IPS-15b (cell line): ENCODE measurements around the gene LRCH2.
A peak's percentile ranks its signal among the peaks of the same experiment; 100 is the strongest.

Experiments
- H3K27me3 ChIP-seq: one replicate; pipeline ENCODE4 v1.6.1; 2013; ENCODE audit warnings: low read length; ENCODE audit not compliant: control insufficient read depth, insufficient read depth
- H3K36me3 ChIP-seq: one replicate; pipeline ENCODE4 v1.6.1; 2013; ENCODE audit warnings: low read length; ENCODE audit not compliant: control insufficient read depth, insufficient read depth
- H3K4me1 ChIP-seq: one replicate; pipeline ENCODE4 v1.6.1; 2013; ENCODE audit warnings: mild to moderate bottlenecking, low read length; ENCODE audit not compliant: control insufficient read depth, insufficient read depth
- H3K4me3 ChIP-seq: one replicate; pipeline ENCODE4 v1.5.1; 2013; ENCODE audit warnings: low read depth, low read length
- H3K9ac ChIP-seq: one replicate; pipeline ENCODE4 v1.6.1; 2013; ENCODE audit warnings: low read depth, mild to moderate bottlenecking, low read length
- H3K9me3 ChIP-seq: one replicate; pipeline ENCODE4 v1.6.1; 2013; ENCODE audit warnings: mild to moderate bottlenecking, low read length; ENCODE audit not compliant: control insufficient read depth, insufficient read depth

Gene LRCH2, protein sequence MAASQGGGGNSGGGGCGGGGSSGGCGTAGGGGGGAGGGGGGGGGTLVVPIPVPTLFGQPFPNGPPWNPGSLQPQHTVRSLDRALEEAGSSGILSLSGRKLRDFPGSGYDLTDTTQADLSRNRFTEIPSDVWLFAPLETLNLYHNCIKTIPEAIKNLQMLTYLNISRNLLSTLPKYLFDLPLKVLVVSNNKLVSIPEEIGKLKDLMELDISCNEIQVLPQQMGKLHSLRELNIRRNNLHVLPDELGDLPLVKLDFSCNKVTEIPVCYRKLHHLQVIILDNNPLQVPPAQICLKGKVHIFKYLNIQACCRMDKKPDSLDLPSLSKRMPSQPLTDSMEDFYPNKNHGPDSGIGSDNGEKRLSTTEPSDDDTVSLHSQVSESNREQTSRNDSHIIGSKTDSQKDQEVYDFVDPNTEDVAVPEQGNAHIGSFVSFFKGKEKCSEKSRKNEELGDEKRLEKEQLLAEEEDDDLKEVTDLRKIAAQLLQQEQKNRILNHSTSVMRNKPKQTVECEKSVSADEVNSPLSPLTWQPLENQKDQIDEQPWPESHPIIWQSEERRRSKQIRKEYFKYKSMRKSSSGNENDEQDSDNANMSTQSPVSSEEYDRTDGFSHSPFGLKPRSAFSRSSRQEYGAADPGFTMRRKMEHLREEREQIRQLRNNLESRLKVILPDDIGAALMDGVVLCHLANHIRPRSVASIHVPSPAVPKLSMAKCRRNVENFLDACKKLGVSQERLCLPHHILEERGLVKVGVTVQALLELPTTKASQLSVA

GRCh38 chrX:115233497-115234455 lies at the start of gene LRCH2:
LRCH2 (minus strand) TSS chrX:115234096; CDS start chrX:115234041, 55 bp downstream.
- Histone ChIP-seq H3K9ac (peak within 1 kb of the TSS; percentile 28), H3K36me3 (no peaks in the 10 kb centered on the region), H3K27me3 (no peaks in the 10 kb centered on the region), H3K9me3 (no peaks in the 10 kb centered on the region), H3K4me3 (peak within 1 kb of the TSS; percentile 70), H3K4me1 (peaks cover 15% of the 10 kb centered on the region)

- H3K9ac ChIP-seq: no peak overlapping the region
- no peaks in the 10 kb centered on the region for H3K4me1 ChIP-seq
- H3K36me3 ChIP-seq: no peaks in the 10 kb centered on the region
- H3K4me3 ChIP-seq: no peak overlapping the region
- no peaks in the 10 kb centered on the region for H3K27me3 ChIP-seq
- no peaks in the 10 kb centered on the region for H3K9me3 ChIP-seq
These were observed 35.3 kb upstream of the LRCH2 start for GRCh38 chrX:115269051-115269683.

DNA sequence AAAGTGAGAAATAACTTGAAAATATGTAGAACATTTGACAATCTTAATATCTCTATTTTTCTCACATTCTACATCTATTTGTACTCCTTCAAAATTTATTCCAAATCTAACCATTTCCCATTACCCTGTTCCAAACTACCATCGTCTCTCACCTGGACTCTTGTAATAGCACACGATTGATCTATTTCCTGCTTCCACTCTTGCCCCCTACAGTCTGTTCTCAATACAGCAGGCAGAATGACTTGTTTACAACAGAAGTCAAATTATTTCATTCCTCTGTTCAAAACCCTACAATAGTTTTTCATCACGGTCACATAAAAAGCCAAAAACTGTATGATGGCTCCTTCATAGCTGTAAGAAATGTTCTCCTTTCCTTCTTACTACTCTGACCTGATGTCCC lies 34.5 kb upstream of the LRCH2 start:
- H3K9ac ChIP-seq: no peak overlapping the region
- H3K4me1 ChIP-seq: no peaks in the 10 kb centered on the region
- no peaks in the 10 kb centered on the region for H3K27me3 ChIP-seq
- H3K36me3 ChIP-seq: no peaks in the 10 kb centered on the region
- no peak overlapping the region for H3K4me3 ChIP-seq
- no peaks in the 10 kb centered on the region for H3K9me3 ChIP-seq

DNA sequence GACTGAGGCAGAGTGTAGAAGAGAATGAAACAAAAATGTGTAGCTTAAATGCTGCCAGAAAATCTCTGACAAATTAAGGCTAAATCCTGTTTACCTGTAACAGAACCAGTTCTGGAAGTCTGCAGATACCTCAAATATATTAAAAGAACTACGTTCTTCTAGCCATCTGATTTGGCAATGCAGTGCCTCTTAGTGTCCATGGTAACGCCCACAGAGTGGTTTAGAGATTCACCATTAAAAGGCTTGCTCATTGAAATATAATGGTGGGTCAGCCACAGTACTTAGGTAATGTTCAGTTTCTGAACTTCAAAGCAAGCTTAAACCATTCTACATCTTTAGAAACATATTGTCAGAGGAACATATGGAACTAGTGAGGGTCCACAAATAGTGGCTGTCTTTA lies 32.4 kb upstream of the LRCH2 start:
- no peaks in the 10 kb centered on the region for H3K27me3 ChIP-seq
- H3K9ac ChIP-seq: no peak overlapping the region
- no peaks in the 10 kb centered on the region for H3K9me3 ChIP-seq
- H3K4me1 ChIP-seq: no peaks in the 10 kb centered on the region
- no peaks in the 10 kb centered on the region for H3K36me3 ChIP-seq
- H3K4me3 ChIP-seq: no peak overlapping the region

- Histone ChIP-seq H3K4me1 (no peaks in the 10 kb centered on the region), H3K27me3 (no peaks in the 10 kb centered on the region), H3K36me3 (no peaks in the 10 kb centered on the region), H3K9ac (no peak overlapping the region), H3K9me3 (no peaks in the 10 kb centered on the region), H3K4me3 (no peak overlapping the region)
These were observed 30.1 kb upstream of the LRCH2 start for GRCh38 chrX:115264009-115264408.

DNA sequence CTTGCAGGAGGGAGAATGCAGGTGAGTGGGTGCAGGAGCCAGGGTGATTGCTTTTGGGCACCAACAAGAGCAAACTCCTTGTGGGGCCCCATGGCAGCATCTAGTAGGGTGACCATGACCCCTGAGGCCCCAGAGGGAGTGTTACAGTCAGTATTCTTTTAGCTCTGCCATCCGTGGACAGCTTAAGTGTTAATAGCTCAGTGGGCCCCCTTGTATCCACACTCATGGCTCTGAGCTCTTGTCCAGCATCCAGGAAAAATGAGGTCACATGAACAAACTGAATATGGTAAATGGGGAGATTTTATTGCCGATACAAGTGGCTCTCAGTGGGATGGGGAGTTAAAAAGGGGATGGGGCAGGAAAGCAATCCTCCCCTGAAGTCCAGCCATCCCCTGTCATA lies 27.3 kb upstream of the LRCH2 start:
- H3K9me3 ChIP-seq: no peaks in the 10 kb centered on the region
- H3K4me1 ChIP-seq: no peaks in the 10 kb centered on the region
- H3K4me3 ChIP-seq: no peak overlapping the region
- H3K36me3 ChIP-seq: no peaks in the 10 kb centered on the region
- no peaks in the 10 kb centered on the region for H3K27me3 ChIP-seq
- H3K9ac ChIP-seq: no peak overlapping the region

GRCh38 chrX:115260330-115260729 lies 26.4 kb upstream of the LRCH2 start:
- Histone ChIP-seq H3K4me3 (no peak overlapping the region), H3K36me3 (no peaks in the 10 kb centered on the region), H3K4me1 (no peaks in the 10 kb centered on the region), H3K9ac (no peak overlapping the region), H3K27me3 (no peaks in the 10 kb centered on the region), H3K9me3 (no peaks in the 10 kb centered on the region)

DNA sequence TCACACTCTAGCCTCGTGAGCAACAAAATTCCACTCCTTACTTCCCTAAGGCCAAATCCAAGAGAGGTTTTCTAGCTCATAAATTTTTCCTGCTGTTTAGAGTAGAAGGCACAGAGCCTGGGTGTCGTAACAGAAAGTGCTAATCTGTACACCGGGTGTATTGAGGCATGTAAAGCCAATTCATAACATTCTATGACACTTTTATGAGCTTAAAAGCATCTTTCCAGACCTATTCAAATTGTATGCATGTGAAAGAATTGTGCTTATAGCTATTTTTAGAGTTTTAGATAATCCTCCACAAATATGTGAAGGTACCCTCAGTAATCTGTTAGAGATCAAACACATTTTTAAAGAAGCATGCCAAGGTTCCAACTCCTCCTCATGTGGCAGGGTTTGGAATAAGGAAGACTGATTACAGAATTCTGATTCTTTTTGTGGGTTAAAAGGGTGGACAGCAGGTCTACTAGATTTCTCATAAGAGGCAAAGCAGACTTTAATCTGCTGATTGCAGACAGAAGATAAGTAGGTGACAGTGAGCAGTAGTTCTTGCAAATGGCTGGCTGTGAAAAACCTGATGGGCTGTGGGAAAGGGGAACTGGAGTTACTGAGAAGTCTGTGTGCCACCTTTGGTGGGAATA lies 25.5 kb upstream of the LRCH2 start:
- no peaks in the 10 kb centered on the region for H3K36me3 ChIP-seq
- H3K4me1 ChIP-seq: no peaks in the 10 kb centered on the region
- no peaks in the 10 kb centered on the region for H3K27me3 ChIP-seq
- H3K9ac ChIP-seq: no peak overlapping the region
- H3K4me3 ChIP-seq: no peak overlapping the region
- no peaks in the 10 kb centered on the region for H3K9me3 ChIP-seq

GRCh38 chrX:115257711-115258110 lies 23.8 kb upstream of the LRCH2 start:
- no peak overlapping the region for H3K9ac ChIP-seq
- no peaks in the 10 kb centered on the region for H3K27me3 ChIP-seq
- H3K4me1 ChIP-seq: no peaks in the 10 kb centered on the region

GRCh38 chrX:115255003-115255402 lies 21.1 kb upstream of the LRCH2 start:
- Histone ChIP-seq H3K4me1 (no peaks in the 10 kb centered on the region), H3K4me3 (no peak overlapping the region), H3K27me3 (no peaks in the 10 kb centered on the region), H3K9ac (no peak overlapping the region), H3K36me3 (no peaks in the 10 kb centered on the region), H3K9me3 (no peaks in the 10 kb centered on the region)

More at GRCh38 chrX:115257711-115258110, 23.8 kb upstream of the LRCH2 start:
- Histone ChIP-seq H3K36me3 (no peaks in the 10 kb centered on the region), H3K9me3 (no peaks in the 10 kb centered on the region), H3K4me3 (no peak overlapping the region)
